H1 (cell line): ENCODE data around the gene PPP1R9A.

Experiments
- BCL11A ChIP-seq, 2 experiments: IDR thresholded peaks; one replicate each; pipeline ENCODE4 v1.6.1; 2011; ENCODE audit warnings: low read depth in 2 of 2, low read length in 2 of 2, mild to moderate bottlenecking in 2 of 2
- CBX5 ChIP-seq: fragments of 300-800, 300-1000 bp; sonication (generic); IDR thresholded peaks from 2 replicates; pipeline ENCODE4 v1.7.1; 2016; ENCODE audit warnings: antibody characterized with exemption, low read length, low read depth
- CHD1 ChIP-seq: IDR thresholded peaks from 2 replicates; pipeline ENCODE4 v1.6.1; 2012; ENCODE audit warnings: low read depth, low read length, improper control_type of control experiment
- CREB1 ChIP-seq: IDR thresholded peaks from 2 replicates; pipeline ENCODE4 v1.6.1; 2012; ENCODE audit warnings: inconsistent platforms
- EZH2 ChIP-seq: fragments of 200-600 bp; sonication (generic); IDR thresholded peaks from 2 replicates; pipeline ENCODE4 v1.7.1; 2012; ENCODE audit warnings: low read depth, mild to moderate bottlenecking, moderate library complexity, low read length, inconsistent platforms; ENCODE audit not compliant: severe bottlenecking
- POLR2A ChIP-seq, 2 experiments: IDR thresholded peaks; 1 replicate in 1 of 2; 2 replicates in 1 of 2; pipeline ENCODE4 v1.6.1; 2011; ENCODE audit warnings: low read depth in 2 of 2, low read length in 2 of 2, mild to moderate bottlenecking in 2 of 2; ENCODE audit errors: control extremely low read depth in 1 of 2
- POLR2AphosphoS5 ChIP-seq: IDR thresholded peaks from 2 replicates; pipeline ENCODE4 v1.6.1; 2011; ENCODE audit warnings: low read depth, low read length
- TAF7 ChIP-seq: optimal IDR thresholded peaks from 2 replicates; pipeline ENCODE3; 2011; ENCODE audit warnings: low read depth, mild to moderate bottlenecking, inconsistent platforms, low read length, moderate library complexity, borderline replicate concordance
- TF ChIP-seq, protein P1 (sequence below), 3 experiments: IDR thresholded peaks; 1 replicate in 2 of 3; 2 replicates in 1 of 3; pipeline versions ENCODE4 v1.5.1 to v1.6.1; 2011; ENCODE audit warnings: low read length in 3 of 3, mild to moderate bottlenecking in 3 of 3, inconsistent platforms in 2 of 3, low read depth in 1 of 3, moderate library complexity in 1 of 3; ENCODE audit not compliant: insufficient read depth in 1 of 3; ENCODE audit errors: control extremely low read depth in 1 of 3

DNA sequence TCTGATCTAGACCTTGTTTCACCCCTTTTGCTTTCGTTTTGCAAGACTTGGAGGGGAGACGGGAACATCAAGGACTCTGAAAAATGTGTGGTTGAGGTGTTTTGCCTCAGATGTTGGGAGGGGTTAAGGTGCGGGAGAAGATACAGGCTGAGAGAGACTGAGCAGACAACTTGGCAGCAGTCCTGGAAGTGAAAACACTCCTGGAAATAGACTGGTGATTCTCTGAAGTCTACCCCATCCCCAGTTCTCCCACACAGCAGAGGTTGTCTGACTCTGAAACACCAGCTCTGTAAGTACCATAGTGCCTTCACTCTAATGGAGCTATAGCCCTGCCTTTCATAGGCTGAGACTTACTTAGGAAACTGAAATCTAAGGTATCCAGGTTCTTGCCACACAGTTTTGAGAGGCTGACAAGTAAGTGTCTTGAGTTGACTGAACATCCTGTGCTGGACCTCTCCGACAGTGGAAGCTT, 152.5 kb downstream of the PPP1R9A start:
- TF ChIP-seq POLR2AphosphoS5 (no peak), CREB1 (no peak), CBX5 (no peak), TAF7 (no peak), EZH2 (no peak), CHD1 (no peak), POLR2A (IDR thresholded peaks at IDR 0.05; ENCODE audit: control extremely low read depth in 1 of 2, low read depth in 2 of 2, low read length in 2 of 2) (no peak), BCL11A (IDR thresholded peaks at IDR 0.05; ENCODE audit: low read depth in 2 of 2, low read length in 2 of 2) (no peak)
- TF ChIP-seq, protein P1, sequence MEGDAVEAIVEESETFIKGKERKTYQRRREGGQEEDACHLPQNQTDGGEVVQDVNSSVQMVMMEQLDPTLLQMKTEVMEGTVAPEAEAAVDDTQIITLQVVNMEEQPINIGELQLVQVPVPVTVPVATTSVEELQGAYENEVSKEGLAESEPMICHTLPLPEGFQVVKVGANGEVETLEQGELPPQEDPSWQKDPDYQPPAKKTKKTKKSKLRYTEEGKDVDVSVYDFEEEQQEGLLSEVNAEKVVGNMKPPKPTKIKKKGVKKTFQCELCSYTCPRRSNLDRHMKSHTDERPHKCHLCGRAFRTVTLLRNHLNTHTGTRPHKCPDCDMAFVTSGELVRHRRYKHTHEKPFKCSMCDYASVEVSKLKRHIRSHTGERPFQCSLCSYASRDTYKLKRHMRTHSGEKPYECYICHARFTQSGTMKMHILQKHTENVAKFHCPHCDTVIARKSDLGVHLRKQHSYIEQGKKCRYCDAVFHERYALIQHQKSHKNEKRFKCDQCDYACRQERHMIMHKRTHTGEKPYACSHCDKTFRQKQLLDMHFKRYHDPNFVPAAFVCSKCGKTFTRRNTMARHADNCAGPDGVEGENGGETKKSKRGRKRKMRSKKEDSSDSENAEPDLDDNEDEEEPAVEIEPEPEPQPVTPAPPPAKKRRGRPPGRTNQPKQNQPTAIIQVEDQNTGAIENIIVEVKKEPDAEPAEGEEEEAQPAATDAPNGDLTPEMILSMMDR (IDR thresholded peaks at IDR 0.05; ENCODE audit: control extremely low read depth in 1 of 3, insufficient read depth in 1 of 3, low read depth in 1 of 3, low read length in 3 of 3), result no peak
